HUES64 (cell line): ENCODE results near the gene EOGT.

ENCODE experiments used
- H3K27ac ChIP-seq: 2 replicates; pipeline ENCODE4 v1.7.0; 2013; ENCODE audit warnings: low read depth, low read length, inconsistent platforms
- H3K27me3 ChIP-seq: 2 replicates; pipeline ENCODE4 v1.6.1; 2013; ENCODE audit warnings: mild to moderate bottlenecking, low read length; ENCODE audit not compliant: insufficient read depth
- H3K36me3 ChIP-seq: 2 replicates; pipeline ENCODE4 v1.6.1; 2013; ENCODE audit warnings: mild to moderate bottlenecking, low read length; ENCODE audit not compliant: insufficient read depth
- H3K4me1 ChIP-seq: 2 replicates; pipeline ENCODE4 v1.6.1; 2013; ENCODE audit warnings: mild to moderate bottlenecking, low read length, moderate library complexity; ENCODE audit not compliant: insufficient read depth
- H3K4me3 ChIP-seq: 2 replicates; pipeline ENCODE4 v1.5.1; 2013; ENCODE audit warnings: mild to moderate bottlenecking, low read length, moderate library complexity
- H3K9ac ChIP-seq: 2 replicates; pipeline ENCODE4 v1.6.1; 2013; ENCODE audit warnings: mild to moderate bottlenecking, low read depth, low read length
- H3K9me3 ChIP-seq: 2 replicates; pipeline ENCODE4 v1.6.1; 2013; ENCODE audit warnings: low read depth, low read length; ENCODE audit not compliant: insufficient read depth
- WGBS: fragments of 150-250, 120-280 bp; methylation state at CpG from one replicate; pipeline ENCODE4 v1.1.7; 2013; ENCODE audit warnings: missing lambda C conversion rate; 5-methylcytosine and 5-hydroxymethylcytosine counted together

Gene EOGT

GRCh38 chr3:69031635-69032034 is 18.2 kb upstream of the EOGT start:
- Histone ChIP-seq H3K9ac (no peak overlapping the region), H3K9me3 (no peaks in the 10 kb centered on the region), H3K27me3 (no peaks in the 10 kb centered on the region), H3K27ac (no peak overlapping the region), H3K4me3 (no peak overlapping the region), H3K36me3 (peaks cover 96% of the 10 kb centered on the region), H3K4me1 (no peaks in the 10 kb centered on the region)
- no CpG with 5 or more reads among the region's 1 CpG for WGBS

GRCh38 chr3:69020857-69021256 is 7.4 kb upstream of the EOGT start:
- Histone ChIP-seq H3K9ac (no peak overlapping the region), H3K9me3 (no peaks in the 10 kb centered on the region), H3K27me3 (no peaks in the 10 kb centered on the region), H3K27ac (no peak overlapping the region), H3K4me3 (no peak overlapping the region), H3K36me3 (peaks cover 55% of the 10 kb centered on the region), H3K4me1 (no peaks in the 10 kb centered on the region)
- WGBS = no CpG with 5 or more reads among the region's 4 CpGs

DNA sequence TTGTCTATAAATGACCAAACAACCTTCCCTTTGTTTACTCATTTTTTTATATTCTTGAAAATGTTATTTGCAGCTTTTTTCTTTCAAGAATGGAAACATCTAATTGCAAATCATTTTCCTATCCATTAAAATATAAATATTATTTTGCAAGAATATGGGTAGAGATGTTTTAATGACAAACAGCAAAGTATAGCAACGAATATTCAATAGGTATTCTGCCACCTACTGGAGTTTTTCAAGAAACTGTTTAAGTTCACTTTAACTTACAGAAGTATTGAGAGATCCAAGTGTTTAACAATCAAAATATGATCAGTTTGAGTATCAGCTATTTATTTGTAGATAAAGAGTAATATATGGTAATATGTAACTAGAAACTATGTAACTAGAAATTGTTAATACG is 6.9 kb upstream of the EOGT start:
- 81% methylated on average over 2 of the region's 2 CpGs for WGBS
- Histone ChIP-seq H3K4me1 (peaks cover 4% of the 10 kb centered on the region; the same call in 1 of the 2 replicates), H3K9ac (no peak overlapping the region), H3K27me3 (no peaks in the 10 kb centered on the region), H3K4me3 (no peak overlapping the region), H3K36me3 (peaks cover 50% of the 10 kb centered on the region), H3K27ac (no peak overlapping the region), H3K9me3 (no peaks in the 10 kb centered on the region)

DNA sequence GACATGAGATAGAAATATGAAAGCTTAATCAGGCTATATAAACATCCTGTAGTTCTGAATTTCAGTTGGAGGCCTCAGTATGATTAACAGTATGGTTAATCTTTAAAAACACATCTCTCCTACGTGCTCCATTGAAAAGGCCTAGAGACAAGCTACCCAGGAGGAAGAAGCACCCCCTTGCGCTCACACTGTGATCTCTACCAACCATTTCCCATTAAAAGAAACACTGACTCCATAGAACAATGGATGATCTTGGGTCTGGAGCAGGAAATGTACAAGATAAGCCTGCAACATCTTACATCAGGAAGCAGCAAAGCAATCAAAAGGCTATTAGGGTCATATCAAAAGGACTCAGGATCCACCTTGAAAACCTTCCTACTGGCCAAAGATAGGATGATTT is 3.4 kb upstream of the EOGT start:
- peaks cover 27% of the 10 kb centered on the region for H3K4me1 ChIP-seq
- no peak overlapping the region for H3K27ac ChIP-seq
- H3K9ac ChIP-seq = no peak overlapping the region
- WGBS = 88% methylated on average over 2 of the region's 2 CpGs
- peaks cover 15% of the 10 kb centered on the region; the same call in 1 of the 2 replicates for H3K36me3 ChIP-seq
- H3K4me3 ChIP-seq = no peak overlapping the region
- H3K9me3 ChIP-seq = no peaks in the 10 kb centered on the region
- peaks cover 19% of the 10 kb centered on the region for H3K27me3 ChIP-seq

DNA sequence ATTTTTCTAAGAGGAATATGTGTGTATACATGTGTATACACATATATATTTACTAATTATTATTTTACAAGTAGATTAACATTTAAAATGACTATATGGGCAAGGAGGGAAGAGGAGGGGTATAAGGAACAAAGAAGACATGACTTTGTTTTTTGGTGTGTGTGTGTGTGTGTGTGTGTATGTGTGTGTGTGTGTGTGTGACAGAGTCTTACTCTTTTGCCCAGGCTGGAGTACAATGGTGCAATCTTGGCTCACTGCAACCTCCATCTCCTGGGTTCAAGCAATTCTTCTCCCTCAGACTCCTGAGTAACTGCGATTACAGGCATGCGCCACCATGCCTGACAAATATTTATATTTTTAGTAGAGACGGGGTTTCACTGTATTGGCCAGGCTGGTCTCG is 2.6 kb upstream of the EOGT start:
- Histone ChIP-seq H3K4me3 (no peak overlapping the region), H3K36me3 (peaks cover 17% of the 10 kb centered on the region; the same call in 1 of the 2 replicates), H3K9ac (no peak overlapping the region), H3K27me3 (peaks cover 19% of the 10 kb centered on the region), H3K4me1 (peaks cover 35% of the 10 kb centered on the region), H3K9me3 (no peaks in the 10 kb centered on the region), H3K27ac (no peak overlapping the region)
- 94% methylated on average over 4 of the region's 4 CpGs for WGBS

DNA sequence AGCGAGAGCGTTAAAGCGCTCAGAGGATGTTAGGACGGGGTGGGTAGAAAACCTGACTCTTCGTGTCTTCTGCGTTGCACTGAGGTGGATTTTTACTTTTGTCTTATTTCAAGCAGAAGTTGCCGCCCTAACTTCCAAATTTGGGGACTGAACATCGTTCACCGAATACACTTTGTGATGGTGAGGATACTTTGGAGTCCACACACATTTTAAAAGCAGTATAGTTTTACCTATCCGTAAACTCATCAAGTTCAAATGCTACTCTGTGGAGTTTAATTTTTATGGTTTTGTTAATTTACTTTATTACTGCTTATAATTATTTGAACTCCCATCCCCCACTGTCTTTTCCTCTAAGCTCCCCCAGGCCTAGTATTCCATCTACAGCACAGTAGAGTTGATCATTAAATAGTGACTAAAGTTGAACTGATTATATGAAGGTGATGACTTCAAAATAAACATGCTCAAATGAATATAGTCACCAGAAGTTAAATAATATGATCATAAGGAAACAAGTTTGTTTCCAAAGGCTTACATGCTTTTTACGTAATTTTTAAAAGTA is 617 bp upstream of the EOGT start:
- Histone ChIP-seq H3K9ac (peak overlapping the region; percentile 89), H3K27ac (peak overlapping the region; percentile 82; the same call in 1 of the 2 replicates), H3K9me3 (no peaks in the 10 kb centered on the region), H3K36me3 (peaks cover 10% of the 10 kb centered on the region; the same call in 1 of the 2 replicates), H3K27me3 (peaks cover 19% of the 10 kb centered on the region), H3K4me3 (peak overlapping the region; percentile 81), H3K4me1 (peaks cover 54% of the 10 kb centered on the region)
- 14% methylated on average over 8 of the region's 11 CpGs for WGBS

GRCh38 chr3:69012800-69013252 is 658 bp downstream of the EOGT start:
- peak overlapping the region; percentile 89 for H3K9ac ChIP-seq
- WGBS = 4% methylated on average over 36 of the region's 36 CpGs
- peaks cover 66% of the 10 kb centered on the region for H3K4me1 ChIP-seq
- no peaks in the 10 kb centered on the region for H3K9me3 ChIP-seq
- H3K27me3 ChIP-seq = peaks cover 19% of the 10 kb centered on the region
- peak overlapping the region; percentile 81 for H3K4me3 ChIP-seq
- H3K36me3 ChIP-seq = peaks cover 18% of the 10 kb centered on the region
- H3K27ac ChIP-seq = peak overlapping the region; percentile 82; the same call in 1 of the 2 replicates

DNA sequence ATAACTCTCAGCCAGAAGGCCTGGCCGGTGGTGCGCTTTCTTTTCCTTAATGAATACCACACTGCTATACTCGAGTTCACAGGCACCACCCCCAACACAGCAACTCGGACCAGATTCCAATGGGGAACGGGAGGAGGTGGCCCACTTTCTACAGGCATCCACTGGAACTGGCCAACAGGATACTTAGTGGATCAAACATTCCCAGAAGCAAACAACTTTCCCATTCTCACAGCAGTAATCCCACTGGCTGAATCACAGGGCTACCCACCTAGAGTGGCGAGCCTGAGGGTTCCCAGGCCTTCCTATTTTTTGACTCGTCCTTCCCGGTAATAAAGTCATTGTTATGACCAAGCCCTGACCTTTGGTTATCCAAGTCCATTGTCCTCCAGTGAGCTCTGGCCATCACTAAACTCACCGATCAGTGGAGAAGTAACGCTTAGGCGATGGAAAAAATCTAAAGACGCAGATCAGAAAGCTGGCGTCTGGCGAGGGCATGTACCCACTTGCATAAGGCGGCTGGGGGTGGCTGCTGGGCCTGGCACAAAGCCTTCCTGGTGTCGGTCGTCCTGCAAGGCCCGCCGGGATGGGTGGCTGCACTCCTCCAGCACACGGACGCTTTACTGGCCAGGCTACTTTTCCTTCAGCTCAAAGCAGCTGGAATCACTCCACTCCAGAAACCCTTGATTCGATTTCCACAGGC is 1.2 kb downstream of the EOGT start:
- H3K9me3 ChIP-seq = no peaks in the 10 kb centered on the region
- peaks cover 22% of the 10 kb centered on the region for H3K36me3 ChIP-seq
- H3K4me1 ChIP-seq = peaks cover 67% of the 10 kb centered on the region
- H3K27me3 ChIP-seq = peaks cover 19% of the 10 kb centered on the region
- WGBS = 37% methylated on average over 22 of the region's 22 CpGs
- peak overlapping the region; percentile 63; the same call in 1 of the 2 replicates for H3K27ac ChIP-seq
- H3K9ac ChIP-seq = peak overlapping the region; percentile 89
- peak overlapping the region; percentile 81 for H3K4me3 ChIP-seq

DNA sequence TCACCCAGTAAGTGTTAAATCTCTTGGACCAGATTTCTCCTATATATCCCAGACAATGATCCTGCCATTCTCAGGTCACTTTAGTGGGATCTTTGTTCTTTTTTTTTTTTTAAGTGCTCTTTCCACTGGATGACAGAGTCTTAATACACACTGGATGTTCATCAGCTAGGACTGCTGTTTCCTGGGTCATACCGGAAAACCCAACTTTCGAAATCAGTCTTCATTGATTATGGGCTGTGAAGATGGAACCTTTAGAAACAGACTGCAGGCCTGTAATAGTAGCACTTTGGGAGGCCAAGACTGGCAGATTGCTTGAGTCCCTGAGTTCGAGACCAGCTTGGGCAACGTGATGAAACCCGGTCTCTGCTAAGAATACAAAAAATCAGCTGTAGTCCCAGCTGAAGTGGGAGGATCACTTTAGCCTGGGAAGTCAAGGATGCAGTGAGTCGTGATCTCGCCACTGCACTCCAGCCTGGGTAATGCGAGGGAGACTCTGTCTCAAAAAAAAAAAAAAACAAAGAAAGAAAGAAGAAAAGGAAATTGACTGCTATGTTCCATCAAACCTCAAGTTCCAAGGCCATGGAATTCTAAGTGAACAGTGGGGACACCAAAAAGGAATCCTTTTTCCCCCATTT is 2.3 kb downstream of the EOGT start:
- peaks cover 29% of the 10 kb centered on the region for H3K36me3 ChIP-seq
- peaks cover 19% of the 10 kb centered on the region for H3K27me3 ChIP-seq
- peak overlapping the region; percentile 87 for H3K27ac ChIP-seq
- H3K4me1 ChIP-seq = peaks cover 67% of the 10 kb centered on the region
- H3K9me3 ChIP-seq = no peaks in the 10 kb centered on the region
- H3K4me3 ChIP-seq = no peak overlapping the region
- WGBS = 81% methylated on average over 8 of the region's 8 CpGs
- H3K9ac ChIP-seq = peak overlapping the region; percentile 13; the same call in 1 of the 2 replicates

GRCh38 chr3:69009559-69010410 is 3.7 kb downstream of the EOGT start:
- no peaks in the 10 kb centered on the region for H3K9me3 ChIP-seq
- peaks cover 44% of the 10 kb centered on the region for H3K36me3 ChIP-seq
- 9% methylated on average over 3 of the region's 3 CpGs for WGBS
- H3K4me3 ChIP-seq = 0 out of 2 replicates have a peak overlapping the region, but pooled peaks have one; percentile 1
- H3K27ac ChIP-seq = peak overlapping the region; percentile 87
- H3K9ac ChIP-seq = peak overlapping the region; percentile 72
- H3K27me3 ChIP-seq = peaks cover 17% of the 10 kb centered on the region
- H3K4me1 ChIP-seq = peaks cover 56% of the 10 kb centered on the region
